IMR-90 (cell line): Measurements from ENCODE around the gene SPANXA1. TPM values are rescaled to one million over a fixed set of nuclear protein-coding genes. Genes with fewer than 3 reads are reported as not detected.
"Not testable (repeated sequence)": the region's sequence is repeated elsewhere in the genome, so short reads cannot be mapped to it uniquely, and the experiment has no call there.

Source experiments
- ATAC-seq: fragments of 200-7000 bp; cut with Tn5 transposase; 2 replicates; pipeline ENCODE4 v1.9.1; 2020; ENCODE audit warnings: low read depth, mild to moderate bottlenecking, moderate library complexity
- Bru-seq: library from RNA; stranded (reverse); fragments of 400-500 nt; gene quantifications from one replicate; lab custom pipeline; 2021; lab: Mats Ljungman, UMichigan
- BruChase-seq, 2 experiments: library from RNA; stranded (reverse); fragments of 400-500 nt; gene quantifications; one replicate each; lab custom pipeline; 2021; lab: Mats Ljungman, UMichigan
- BruUV-seq: library from RNA; stranded (reverse); fragments of 400-500 nt; replicated peaks from 2 replicates; lab custom pipeline; 2021; lab: Mats Ljungman, UMichigan
- CTCF ChIA-PET: fragments of 300-600 bp; formaldehyde crosslinking; extraction: SDS; loops from one replicate; lab custom pipeline; 2021; ENCODE audit warnings: antibody characterized with exemption; lab: Yijun Ruan, JAX
- POLR2A ChIA-PET: fragments of 300-600 bp; sonication (Branson Sonifier 250); formaldehyde crosslinking; loops from one replicate; lab custom pipeline; 2022; ENCODE audit warnings: antibody characterized with exemption; ENCODE audit not compliant: unreplicated experiment; lab: Charles Lee
- DNase-seq: peaks from one replicate; pipeline ENCODE4 v3.0.0; 2013
- H2AFZ ChIP-seq: replicated peaks from 2 replicates; pipeline ENCODE3; 2013; ENCODE audit warnings: low read length, mild to moderate bottlenecking; ENCODE audit not compliant: poor library complexity
- H2AK5ac ChIP-seq: 2 replicates; pipeline ENCODE4 v1.6.1; 2013; ENCODE audit warnings: low read depth, low read length, inconsistent platforms
- H2AK9ac ChIP-seq: replicated peaks from 2 replicates; pipeline ENCODE3; 2013; ENCODE audit warnings: mild to moderate bottlenecking, low read depth, low read length, moderate library complexity; ENCODE audit not compliant: poor library complexity
- H2BK120ac ChIP-seq: 2 replicates; pipeline ENCODE4 v1.6.1; 2013; ENCODE audit warnings: low read depth, low read length, inconsistent platforms
- H2BK15ac ChIP-seq: 3 replicates; pipeline ENCODE4 v1.6.1; 2013; ENCODE audit warnings: low read depth, low read length, inconsistent platforms
- H2BK20ac ChIP-seq: 2 replicates; pipeline ENCODE4 v1.6.1; 2013; ENCODE audit warnings: low read depth, mild to moderate bottlenecking, inconsistent platforms, low read length, moderate library complexity
- H2BK5ac ChIP-seq: 2 replicates; pipeline ENCODE4 v1.6.1; 2013; ENCODE audit warnings: mild to moderate bottlenecking, low read depth, low read length, inconsistent platforms; ENCODE audit not compliant: poor library complexity, severe bottlenecking
- H3K14ac ChIP-seq: replicated peaks from 2 replicates; pipeline ENCODE4 v1.6.1; 2013; ENCODE audit warnings: low read depth, low read length, inconsistent platforms
- H3K18ac ChIP-seq: 2 replicates; pipeline ENCODE4 v1.6.1; 2013; ENCODE audit warnings: low read depth, low read length, control low read depth
- H3K23ac ChIP-seq: 2 replicates; pipeline ENCODE4 v1.6.1; 2013; ENCODE audit warnings: low read depth, low read length, inconsistent platforms
- H3K27ac ChIP-seq: 2 replicates; pipeline ENCODE4 v1.5.1; 2013; ENCODE audit warnings: mild to moderate bottlenecking, control low read depth, low read length; ENCODE audit not compliant: insufficient read depth
- H3K27me3 ChIP-seq: 2 replicates; pipeline ENCODE4 v1.6.1; 2013; ENCODE audit warnings: low read length; ENCODE audit not compliant: control insufficient read depth, insufficient read depth
- H3K36me3 ChIP-seq: 2 replicates; pipeline ENCODE4 v1.6.1; 2013; ENCODE audit warnings: low read length, mixed read lengths; ENCODE audit not compliant: control insufficient read depth, insufficient read depth
- H3K4ac ChIP-seq: 2 replicates; pipeline ENCODE4 v1.6.1; 2013; ENCODE audit warnings: low read depth, low read length, inconsistent platforms
- H3K4me1 ChIP-seq: 2 replicates; pipeline ENCODE4 v1.6.1; 2013; ENCODE audit warnings: low read length, mixed read lengths; ENCODE audit not compliant: control insufficient read depth, insufficient read depth
- H3K4me2 ChIP-seq: 2 replicates; pipeline ENCODE4 v1.6.1; 2013; ENCODE audit warnings: low read depth, mild to moderate bottlenecking, control low read depth, low read length, moderate library complexity
- H3K4me3 ChIP-seq: 2 replicates; pipeline ENCODE4 v1.5.1; 2013; ENCODE audit warnings: low read depth, mild to moderate bottlenecking, control low read depth, low read length, moderate library complexity; ENCODE audit not compliant: insufficient read depth
- H3K56ac ChIP-seq: 2 replicates; pipeline ENCODE4 v1.6.1; 2013; ENCODE audit warnings: low read length, inconsistent platforms; ENCODE audit not compliant: insufficient read depth; ENCODE audit errors: extremely low read depth
- H3K79me1 ChIP-seq, 2 experiments: 2 replicates each; pipeline ENCODE4 v1.6.1; 2013; ENCODE audit warnings: low read length in 2 of 2, inconsistent platforms in 1 of 2, low read depth in 1 of 2
- H3K9ac ChIP-seq: 2 replicates; pipeline ENCODE4 v1.6.1; 2013; ENCODE audit warnings: low read depth, low read length, control low read depth
- H3K9me1 ChIP-seq: 2 replicates; pipeline ENCODE4 v1.6.1; 2013; ENCODE audit warnings: low read length, inconsistent platforms; ENCODE audit not compliant: insufficient read depth
- H3K9me3 ChIP-seq: 2 replicates; pipeline ENCODE4 v1.6.1; 2013; ENCODE audit warnings: low read length; ENCODE audit not compliant: control insufficient read depth, insufficient read depth
- H4K20me1 ChIP-seq: 2 replicates; pipeline ENCODE4 v1.6.1; 2013; ENCODE audit warnings: low read length, inconsistent platforms; ENCODE audit not compliant: insufficient read depth
- H4K5ac ChIP-seq: 2 replicates; pipeline ENCODE4 v1.6.1; 2013; ENCODE audit warnings: mild to moderate bottlenecking, low read depth, low read length, control low read depth
- H4K8ac ChIP-seq, 2 experiments: 2 replicates each; pipeline ENCODE4 v1.6.1; 2013; ENCODE audit warnings: low read depth in 2 of 2, low read length in 2 of 2, control low read depth in 1 of 2, inconsistent platforms in 1 of 2
- H4K91ac ChIP-seq: 2 replicates; pipeline ENCODE4 v1.6.1; 2013; ENCODE audit warnings: low read depth, low read length, inconsistent platforms; ENCODE audit not compliant: insufficient read depth
- WGBS, 2 experiments: methylation state at CpG; one replicate each; pipeline versions ENCODE4 v1.1.5 to v1.1.7; 2013; ENCODE audit warnings: missing lambda C conversion rate in 2 of 2; ENCODE audit not compliant: insufficient read length in 1 of 2; ENCODE audit errors: extremely low coverage in 2 of 2; 5-methylcytosine and 5-hydroxymethylcytosine counted together
- dilution Hi-C: fragments of 300-500 bp; cut with HindIII; formaldehyde crosslinking; loops from one replicate; pipeline ENCODE4 v1.14.3; 2018; ENCODE audit warnings: low sequenced_read_pairs; ENCODE audit not compliant: unreplicated experiment
- in situ Hi-C: fragments of 300-500 bp; cut with MboI; formaldehyde crosslinking; loops from 3 replicates; pipeline ENCODE4 v1.14.3; 2019; ENCODE audit warnings: low sequenced_read_pairs, inconsistent platforms, mixed read lengths
- intact Hi-C: fragments of 100-400 bp; cut with micrococcal nuclease; formaldehyde crosslinking; loops from 2 replicates; pipeline ENCODE4 v1.10.0; 2022
- long read RNA-seq: library from polyadenylated mRNA; unstranded; transcript quantifications from one replicate; pipeline ENCODE4 v2.0.0, GENCODE V29; 2021; ENCODE audit not compliant: unreplicated experiment
- polyA plus RNA-seq, 3 experiments: library from polyadenylated mRNA; depleted of rRNA; stranded (reverse); fragments of >200 nt; gene quantifications; 2 replicates each; pipeline ENCODE4 v1.2.3, GENCODE V29; 2012; ENCODE audit warnings: low replicate concordance in 1 of 3
- total RNA-seq: library from RNA; depleted of rRNA; stranded (reverse); fragments of >200 nt; gene quantifications from 2 replicates; pipeline ENCODE4 v1.2.3, GENCODE V29; 2012; rRNA removed

Gene SPANXA1, protein sequence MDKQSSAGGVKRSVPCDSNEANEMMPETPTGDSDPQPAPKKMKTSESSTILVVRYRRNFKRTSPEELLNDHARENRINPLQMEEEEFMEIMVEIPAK
- total RNA-seq (not detected in 2 replicates), polyA plus RNA-seq (2012; rRNA removed) (not detected in 2 replicates), Bru-seq, nascent RNA (not detected), BruChase-seq, experiment 1, labeled RNA remaining after a 6-hour chase (not detected), BruChase-seq, experiment 2, labeled RNA remaining after a 2-hour chase (not detected)
- polyA plus RNA-seq (2012; cell fraction: cytosol; rRNA removed) = not detected in 2 replicates
- polyA plus RNA-seq (2012; cell fraction: nucleus; rRNA removed; ENCODE audit: low replicate concordance) = not detected in 2 replicates
- long read RNA-seq = 0 reads

DNA sequence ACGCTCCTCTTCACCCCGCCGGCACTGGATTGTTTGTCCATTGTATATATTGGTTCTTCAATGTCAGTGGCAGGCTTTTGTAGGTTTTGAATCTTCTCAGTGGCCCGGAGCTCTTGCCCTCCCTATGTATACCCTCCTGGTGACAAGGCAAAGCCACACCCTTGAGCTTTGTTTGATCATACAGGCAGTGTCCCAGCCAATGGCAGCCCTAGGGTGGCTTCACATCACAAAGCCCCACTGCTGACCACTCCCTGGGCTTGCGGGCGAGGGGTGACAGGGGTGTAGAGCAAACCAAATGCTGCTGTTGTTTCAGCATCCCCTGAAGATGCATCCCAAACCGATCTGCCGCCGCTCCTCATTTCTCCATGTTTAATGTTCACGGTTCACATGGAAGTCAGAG, at the start of gene SPANXA1:
Gene SPANXA1 (minus strand): TSS at position 101 of the 400 bp plus-strand sequence. CDS start 60 bp downstream, at position 41.
- H4K8ac ChIP-seq, H3K56ac ChIP-seq, H3K36me3 ChIP-seq, H2BK120ac ChIP-seq, H3K14ac ChIP-seq, BruUV-seq, H3K18ac ChIP-seq, H2AFZ ChIP-seq, H3K4ac ChIP-seq, H3K4me3 ChIP-seq, H3K27ac ChIP-seq, intact Hi-C loops, H3K9me3 ChIP-seq, H2AK9ac ChIP-seq, in situ Hi-C loops, H2AK5ac ChIP-seq, H3K23ac ChIP-seq, H3K9ac ChIP-seq, H2BK5ac ChIP-seq, DNase-seq, H3K79me1 ChIP-seq, H4K20me1 ChIP-seq, dilution Hi-C loops, H3K4me1 ChIP-seq, H3K27me3 ChIP-seq, H4K5ac ChIP-seq, H4K91ac ChIP-seq, CTCF ChIA-PET, H3K4me2 ChIP-seq, H2BK15ac ChIP-seq, H2BK20ac ChIP-seq, H3K9me1 ChIP-seq, POLR2A ChIA-PET, ATAC-seq: not testable (repeated sequence)
- no CpG with 5 or more reads among the region's 10 CpGs for WGBS, 2 experiments
